HG03175 (cell line): ENCODE measurements around the gene CFAP126.
"Not testable (repeated sequence)": the region's sequence is repeated elsewhere in the genome, so short reads cannot be mapped to it uniquely, and the experiment has no call there.

Experiments used
- ATAC-seq: cut with Tn5 transposase; IDR thresholded peaks from one replicate; pipeline ENCODE4 v1.9.1; 2021; ENCODE audit warnings: mild to moderate bottlenecking, moderate library complexity; ENCODE audit not compliant: unreplicated experiment

CFAP126 gene

GRCh38 chr1:161367684-161368400 lies at the start of gene CFAP126:
CFAP126 (minus strand) TSS chr1:161367876; CDS start chr1:161367868, 8 bp downstream.
- ATAC-seq, result peak; percentile 96

- ATAC-seq, result not testable (repeated sequence)
Measured at GRCh38 chr1:161413050-161413449, 45.4 kb upstream of the CFAP126 start.

GRCh38 chr1:161410636-161410970 lies 42.9 kb upstream of the CFAP126 start:
- not testable (repeated sequence) for ATAC-seq

GRCh38 chr1:161409848-161410635 lies 42.4 kb upstream of the CFAP126 start:
- peak; percentile 66 for ATAC-seq

GRCh38 chr1:161408429-161409052 lies 40.9 kb upstream of the CFAP126 start:
- no peak for ATAC-seq

GRCh38 chr1:161407451-161407985 lies 39.8 kb upstream of the CFAP126 start:
- ATAC-seq, result no peak

- ATAC-seq, result not testable (repeated sequence)
Measured at GRCh38 chr1:161406551-161406950, 38.9 kb upstream of the CFAP126 start.

- no peak for ATAC-seq
Measured at GRCh38 chr1:161404051-161404597, 36.4 kb upstream of the CFAP126 start.

GRCh38 chr1:161402446-161402845 lies 34.8 kb upstream of the CFAP126 start:
- no peak for ATAC-seq

GRCh38 chr1:161399257-161399998 lies 31.8 kb upstream of the CFAP126 start:
- peak; percentile 84 for ATAC-seq

- no peak for ATAC-seq
Measured at GRCh38 chr1:161398900-161399256, 31.2 kb upstream of the CFAP126 start.

- ATAC-seq, result not testable (repeated sequence)
Measured at GRCh38 chr1:161397038-161397437, 29.4 kb upstream of the CFAP126 start.

GRCh38 chr1:161393151-161393550 lies 25.5 kb upstream of the CFAP126 start:
- ATAC-seq, result no peak

- ATAC-seq, result no peak
Measured at GRCh38 chr1:161391611-161392010, 23.9 kb upstream of the CFAP126 start.

GRCh38 chr1:161391136-161391535 lies 23.5 kb upstream of the CFAP126 start:
- ATAC-seq, result not testable (repeated sequence)

- ATAC-seq, result peak; percentile 13
Measured at GRCh38 chr1:161390559-161390858, 22.8 kb upstream of the CFAP126 start.

- ATAC-seq, result peak; percentile 81
Measured at GRCh38 chr1:161389691-161390558, 22.2 kb upstream of the CFAP126 start.

GRCh38 chr1:161389158-161389557 lies 21.5 kb upstream of the CFAP126 start:
- not testable (repeated sequence) for ATAC-seq

- ATAC-seq, result no peak
Measured at GRCh38 chr1:161388639-161389038, 21.0 kb upstream of the CFAP126 start.
